Measurements from ENCODE around the gene STAP2. TPM values are rescaled to one million over a fixed set of nuclear protein-coding genes. Genes with fewer than 3 reads are reported as not detected.
A peak's percentile ranks its signal among the peaks of the same experiment; 100 is the strongest.

STAP2 gene
- total and polyA plus RNA-seq, 10 of the 15 experiments (the other 5 are each of a cell fraction or from before 2014, with no cell fraction given) = 0.84 to 22.4 (median 15.2) TPM

- Histone ChIP-seq H3K4me1 (ENCODE audit: control insufficient read depth, insufficient read depth, low read length) (peaks cover 66% of the 10 kb centered on the region), H3K9ac (ENCODE audit: control insufficient read depth, insufficient read depth, low read length) (peak overlapping the region; percentile 76)
- TF ChIP-seq NBN (IDR thresholded peaks at IDR 0.05) = peak; percentile 8; the same call in 1 of the 2 replicates
- TF ChIP-seq SP1 (IDR thresholded peaks at IDR 0.05; ENCODE audit: low read depth, low read length) = no peak
- TF ChIP-seq TAF1 (IDR thresholded peaks at IDR 0.05; ENCODE audit: borderline replicate concordance, low read depth, low read length) = no peak
- peak; percentile 4; the same call in 1 of the 2 replicates for TF ChIP-seq LARP7 (IDR thresholded peaks at IDR 0.05)
- TF ChIP-seq NFYB (IDR thresholded peaks at IDR 0.05; ENCODE audit: insufficient read depth, low read depth, low read length) = no peak
- TF ChIP-seq BHLHE40 (IDR thresholded peaks at IDR 0.05; ENCODE audit: borderline replicate concordance in 1 of 2, low read depth in 2 of 2, low read length in 1 of 2) = 0 out of 4 replicates have a peak, but pooled peaks of 1 of the 2 experiments have one; percentile 23
- TF ChIP-seq RUNX3 (IDR thresholded peaks at IDR 0.05; ENCODE audit: low read length) = peak; percentile 18; the same call in 1 of the 2 replicates
- no peak for TF ChIP-seq IRF4 (IDR thresholded peaks at IDR 0.05; ENCODE audit: low read depth, low read length)
- peak; percentile 90 for TF ChIP-seq PKNOX1 (IDR thresholded peaks at IDR 0.05)
- no peak for TF ChIP-seq ZBTB33 (IDR thresholded peaks at IDR 0.05)
- TF ChIP-seq BCLAF1 (IDR thresholded peaks at IDR 0.05) = no peak
- TF ChIP-seq KAT2A (conservative IDR thresholded peaks at IDR 0.05; ENCODE audit: control insufficient read depth, low read depth, low read length) = no peak
- no peak for TF ChIP-seq ATF7 (IDR thresholded peaks at IDR 0.05; ENCODE audit: low read depth)
- no peak for TF ChIP-seq HDAC6 (IDR thresholded peaks at IDR 0.05; ENCODE audit: unreplicated experiment)
- peak; percentile 46 for TF ChIP-seq POLR2A (IDR thresholded peaks at IDR 0.05; ENCODE audit: low read depth, low read length)
- no peak for TF ChIP-seq ASH2L (IDR thresholded peaks at IDR 0.05; ENCODE audit: borderline replicate concordance, low read depth)
- TF ChIP-seq MTA2 (IDR thresholded peaks at IDR 0.05; ENCODE audit: low read depth) = peak; percentile 37
- TF ChIP-seq IKZF2 (IDR thresholded peaks at IDR 0.05) = peak; percentile 15 to 40; a peak in 2 of 4 replicates
Observed at GRCh38 chr19:4380254-4380727, 41.7 kb upstream of the STAP2 start.

More at GRCh38 chr19:4380254-4380727, 41.7 kb upstream of the STAP2 start:
- no TSS peak for BruUV-seq (replicated peaks)
- ChIA-PET SMC1A (ENCODE audit: uncharacterized antibody, unreplicated experiment) (interaction anchor here (1.2 to 4.3 kb wide), 3 partner anchors 10 to 22 kb away, joined by 4 to 24 read pairs (median 5); partner anchors contain the start of gene CHAF1A), POLR2A (interaction anchor here (0.7 to 9.4 kb wide), 6 partner anchors 11 to 148 kb away, joined by 3 to 110 read pairs (median 6); partner anchors contain the start of genes CHAF1A and SH3GL1), RAD21 (ENCODE audit: unreplicated experiment) (interaction anchor here (1.0 to 2.8 kb wide), 4 partner anchors 10 to 37 kb away, joined by 4 to 17 read pairs (median 6); partner anchors contain the start of genes CHAF1A and MPND), CTCF (interaction anchor here (1.3 to 2.3 kb wide), 6 partner anchors 10 to 113 kb away, joined by 3 to 10 read pairs (median 6); partner anchors contain the start of genes CHAF1A and SH3GL1)
- no peaks in the 10 kb centered on the region for H3K9me3 ChIP-seq (replicated peaks; ENCODE audit: control insufficient read depth, insufficient read depth, low read length)
- no peak for DNase-seq (ENCODE audit: low read depth, low spot score)
- peaks cover 77% of the 10 kb centered on the region for H3K79me2 ChIP-seq (ENCODE audit: control insufficient read depth, insufficient read depth, low read length)
- no peaks in the 10 kb centered on the region for H4K20me1 ChIP-seq (ENCODE audit: control insufficient read depth, insufficient read depth)
- H2AFZ ChIP-seq (ENCODE audit: control insufficient read depth, low read depth, low read length) = no peak overlapping the region
- peaks cover 5 to 11% of the 10 kb centered on the region in 2 experiments; a peak in 3 of 4 replicates for H3K36me3 ChIP-seq (ENCODE audit: control insufficient read depth in 2 of 2, insufficient read depth in 2 of 2, low read length in 1 of 2)
- peak overlapping the region; percentile 53 for H3K4me3 ChIP-seq
- intact Hi-C loops (cut with micrococcal nuclease; ENCODE audit: unreplicated experiment) = no loop called here
- peak overlapping the region; percentile 64 for H3K27ac ChIP-seq (ENCODE audit: control insufficient read depth, insufficient read depth)
- no peaks in the 10 kb centered on the region for H3K27me3 ChIP-seq (replicated peaks in 1 of 2; ENCODE audit: control insufficient read depth in 2 of 2, insufficient read depth in 2 of 2, low read length in 1 of 2)
- 12% methylated on average over 17 of the region's 17 CpGs for WGBS (ENCODE audit: insufficient coverage, insufficient replicate concordance, low lambda C conversion rate, missing lambda C conversion rate)
- in situ Hi-C loops (cut with MboI) = no loop called here
- peak; percentile 46 for ATAC-seq
- peak overlapping the region; percentile 67 for H3K4me2 ChIP-seq (ENCODE audit: control insufficient read depth, insufficient read depth)
- no peak for FAIRE-seq

Measured in GM12878 (cell line).